ENCODE results near the gene ARSJ.

- TF ChIP-seq CTCF (IDR thresholded peaks at IDR 0.05) = no peak
- TF ChIP-seq POLR2A (IDR thresholded peaks at IDR 0.05) = no peak
Observed at GRCh38 chr4:113882668-113883067, 96.8 kb downstream of the ARSJ start.

All from uterus (tissue), 2 donors.